Panc1 (cell line): Measurements from ENCODE around the gene EYA2. TPM values are rescaled to one million over a fixed set of nuclear protein-coding genes. Genes with fewer than 3 reads are reported as not detected.

Source experiments
- ATAC-seq: fragments of 200-7000 bp; cut with Tn5 transposase; 2 replicates; pipeline ENCODE4 v1.9.1; 2020; ENCODE audit warnings: mild to moderate bottlenecking, moderate library complexity
- BruUV-seq: library from RNA; stranded (reverse); fragments of 400-500 nt; replicated peaks from 2 replicates; lab custom pipeline; 2021; lab: Mats Ljungman, UMichigan
- CTCF ChIA-PET: fragments of 300-600 bp; sonication (Branson Sonifier 250); formaldehyde crosslinking; loops from one replicate; lab custom pipeline; 2022; ENCODE audit warnings: antibody characterized with exemption; lab: Charles Lee
- POLR2A ChIA-PET: fragments of 300-600 bp; sonication (Branson Sonifier 250); formaldehyde crosslinking; loops from one replicate; lab custom pipeline; 2022; ENCODE audit warnings: antibody characterized with exemption; lab: Charles Lee
- DNase-seq: peaks from one replicate; pipeline ENCODE4 v3.0.0-alpha.2; 2010; ENCODE audit warnings: low read depth, low spot score
- H3K27ac ChIP-seq: 2 replicates; pipeline ENCODE4 v1.5.1; 2011; ENCODE audit warnings: mild to moderate bottlenecking, low read length, inconsistent platforms
- H3K27me3 ChIP-seq: fragments of 200-500 bp; sonication (Bioruptor generic); 2 replicates; pipeline ENCODE4 v1.6.0; 2014; ENCODE audit warnings: low read length, inconsistent platforms; ENCODE audit not compliant: control insufficient read depth, insufficient read depth
- H3K36me3 ChIP-seq: fragments of 200-500 bp; sonication (Bioruptor generic); 2 replicates; pipeline ENCODE4 v1.5.1; 2014; ENCODE audit warnings: inconsistent platforms, mild to moderate bottlenecking, low read length, moderate library complexity; ENCODE audit not compliant: control insufficient read depth, insufficient read depth
- H3K4me1 ChIP-seq: 2 replicates; pipeline ENCODE4 v1.5.1; 2011; ENCODE audit warnings: inconsistent platforms, mild to moderate bottlenecking, low read length, moderate library complexity; ENCODE audit not compliant: control insufficient read depth, insufficient read depth
- H3K4me3 ChIP-seq, 2 experiments: 2 replicates each; pipeline ENCODE4 v1.5.1; 2011 to 2012; ENCODE audit warnings: low read depth in 2 of 2, low read length in 2 of 2, mild to moderate bottlenecking in 2 of 2, inconsistent platforms in 1 of 2, moderate library complexity in 1 of 2
- H3K9me3 ChIP-seq: fragments of 200-500 bp; sonication (Bioruptor generic); 2 replicates; pipeline ENCODE4 v1.5.1; 2014; ENCODE audit warnings: low read depth, mild to moderate bottlenecking, inconsistent platforms, low read length, moderate library complexity; ENCODE audit not compliant: control insufficient read depth, insufficient read depth
- POLR2AphosphoS5 ChIP-seq: IDR thresholded peaks from 2 replicates; pipeline ENCODE4 v1.6.1; 2012; ENCODE audit warnings: mild to moderate bottlenecking, low read depth, low read length, moderate library complexity
- REST ChIP-seq, 2 experiments: IDR thresholded peaks; 2 replicates each; pipeline ENCODE4 v1.6.1; 2011 to 2012; ENCODE audit warnings: low read depth in 2 of 2, control low read depth in 1 of 2, low read length in 1 of 2, mild to moderate bottlenecking in 1 of 2, moderate library complexity in 1 of 2; ENCODE audit not compliant: insufficient read depth in 1 of 2
- SIN3A ChIP-seq: IDR thresholded peaks from 2 replicates; pipeline ENCODE4 v1.6.1; 2012; ENCODE audit warnings: low read depth, mild to moderate bottlenecking, low read length, moderate library complexity, borderline replicate concordance; ENCODE audit not compliant: insufficient read depth
- TCF7L2 ChIP-seq: IDR thresholded peaks from 2 replicates; pipeline ENCODE4 v1.6.1; 2011; ENCODE audit warnings: mild to moderate bottlenecking, low read depth, low read length, inconsistent platforms
- in situ Hi-C: cut with HindIII; loops from 2 replicates; pipeline ENCODE4 v1.10.0; 2016; ENCODE audit warnings: low sequenced_read_pairs, low pct_unique_long_range_greater_than_20kb
- intact Hi-C: fragments of 100-400 bp; cut with micrococcal nuclease; formaldehyde crosslinking; loops from one replicate; pipeline ENCODE4 v1.10.0; 2022; ENCODE audit not compliant: unreplicated experiment
- total RNA-seq: library from RNA; stranded (reverse); gene quantifications from one replicate; pipeline ENCODE4 v1.2.1, GENCODE V29; 2021; ENCODE audit not compliant: unreplicated experiment
- TF ChIP-seq, protein P1 (sequence below): fragments of 450-650 bp; IDR thresholded peaks from 2 replicates; pipeline ENCODE4 v1.5.1; 2017; ENCODE audit warnings: mild to moderate bottlenecking

Gene EYA2
- total RNA-seq, 1 experiment from 2014 or later = 1.9 TPM

GRCh38 chr20:46946181-46946624, 51.6 kb downstream of the EYA2 start:
- no TSS peak for BruUV-seq
- in situ Hi-C loops = no loop called here
- H3K27ac ChIP-seq = no peak overlapping the region
- no peaks in the 10 kb centered on the region for H3K36me3 ChIP-seq
- intact Hi-C loops = no loop called here
- ATAC-seq (no peak), DNase-seq (no peak)
- H3K27me3 ChIP-seq = no peaks in the 10 kb centered on the region
- H3K4me3 ChIP-seq = no peak overlapping the region
- ChIA-PET CTCF (no interaction called here), POLR2A (no interaction called here)
- no peaks in the 10 kb centered on the region for H3K4me1 ChIP-seq
- TF ChIP-seq TCF7L2 (no peak), REST (IDR thresholded peaks at IDR 0.05; ENCODE audit: insufficient read depth in 1 of 2, low read depth in 2 of 2, low read length in 1 of 2) (no peak), SIN3A (no peak), POLR2AphosphoS5 (no peak)
- TF ChIP-seq, protein P1, sequence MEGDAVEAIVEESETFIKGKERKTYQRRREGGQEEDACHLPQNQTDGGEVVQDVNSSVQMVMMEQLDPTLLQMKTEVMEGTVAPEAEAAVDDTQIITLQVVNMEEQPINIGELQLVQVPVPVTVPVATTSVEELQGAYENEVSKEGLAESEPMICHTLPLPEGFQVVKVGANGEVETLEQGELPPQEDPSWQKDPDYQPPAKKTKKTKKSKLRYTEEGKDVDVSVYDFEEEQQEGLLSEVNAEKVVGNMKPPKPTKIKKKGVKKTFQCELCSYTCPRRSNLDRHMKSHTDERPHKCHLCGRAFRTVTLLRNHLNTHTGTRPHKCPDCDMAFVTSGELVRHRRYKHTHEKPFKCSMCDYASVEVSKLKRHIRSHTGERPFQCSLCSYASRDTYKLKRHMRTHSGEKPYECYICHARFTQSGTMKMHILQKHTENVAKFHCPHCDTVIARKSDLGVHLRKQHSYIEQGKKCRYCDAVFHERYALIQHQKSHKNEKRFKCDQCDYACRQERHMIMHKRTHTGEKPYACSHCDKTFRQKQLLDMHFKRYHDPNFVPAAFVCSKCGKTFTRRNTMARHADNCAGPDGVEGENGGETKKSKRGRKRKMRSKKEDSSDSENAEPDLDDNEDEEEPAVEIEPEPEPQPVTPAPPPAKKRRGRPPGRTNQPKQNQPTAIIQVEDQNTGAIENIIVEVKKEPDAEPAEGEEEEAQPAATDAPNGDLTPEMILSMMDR = no peak
- no peaks in the 10 kb centered on the region for H3K9me3 ChIP-seq

DNA sequence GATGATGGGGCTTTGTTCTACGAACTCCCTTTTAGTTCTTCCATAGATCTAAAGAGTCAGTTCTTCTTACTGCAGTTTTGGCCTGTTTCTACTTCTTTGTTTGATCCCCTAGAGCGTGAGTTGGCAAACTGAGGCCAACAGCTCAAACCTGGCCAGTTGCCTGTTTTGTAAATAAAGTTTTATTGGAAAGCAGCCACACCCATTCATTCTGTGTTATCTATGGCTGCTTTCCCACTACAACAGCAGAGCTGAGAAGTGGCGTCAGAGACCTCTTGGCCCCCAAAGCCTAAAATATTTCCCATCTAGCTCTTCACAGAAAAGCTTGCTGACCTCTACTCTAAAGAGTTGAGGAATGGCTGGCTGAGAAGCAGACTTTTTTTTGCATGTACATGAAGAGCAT, 52.2 kb downstream of the EYA2 start:
- BruUV-seq = no TSS peak
- Histone ChIP-seq H3K4me1 (no peaks in the 10 kb centered on the region), H3K27me3 (no peaks in the 10 kb centered on the region), H3K36me3 (no peaks in the 10 kb centered on the region), H3K9me3 (no peaks in the 10 kb centered on the region), H3K4me3 (no peak overlapping the region), H3K27ac (no peak overlapping the region)
- ChIA-PET CTCF (interaction anchor here (0.7 kb wide), 1 partner anchor 437 kb away, joined by 5 read pairs; no protein-coding TSS in a partner anchor), POLR2A (no interaction called here)
- in situ Hi-C loops (no loop called here), intact Hi-C loops (no loop called here)
- TF ChIP-seq TCF7L2 (no peak), POLR2AphosphoS5 (no peak), REST (IDR thresholded peaks at IDR 0.05; ENCODE audit: insufficient read depth in 1 of 2, low read depth in 2 of 2, low read length in 1 of 2) (no peak), SIN3A (no peak)
- TF ChIP-seq, protein P1 = no peak
- no peak for DNase-seq
- no peak for ATAC-seq
